ENCODE results near the gene PLCH2.

PLCH2 gene

DNA sequence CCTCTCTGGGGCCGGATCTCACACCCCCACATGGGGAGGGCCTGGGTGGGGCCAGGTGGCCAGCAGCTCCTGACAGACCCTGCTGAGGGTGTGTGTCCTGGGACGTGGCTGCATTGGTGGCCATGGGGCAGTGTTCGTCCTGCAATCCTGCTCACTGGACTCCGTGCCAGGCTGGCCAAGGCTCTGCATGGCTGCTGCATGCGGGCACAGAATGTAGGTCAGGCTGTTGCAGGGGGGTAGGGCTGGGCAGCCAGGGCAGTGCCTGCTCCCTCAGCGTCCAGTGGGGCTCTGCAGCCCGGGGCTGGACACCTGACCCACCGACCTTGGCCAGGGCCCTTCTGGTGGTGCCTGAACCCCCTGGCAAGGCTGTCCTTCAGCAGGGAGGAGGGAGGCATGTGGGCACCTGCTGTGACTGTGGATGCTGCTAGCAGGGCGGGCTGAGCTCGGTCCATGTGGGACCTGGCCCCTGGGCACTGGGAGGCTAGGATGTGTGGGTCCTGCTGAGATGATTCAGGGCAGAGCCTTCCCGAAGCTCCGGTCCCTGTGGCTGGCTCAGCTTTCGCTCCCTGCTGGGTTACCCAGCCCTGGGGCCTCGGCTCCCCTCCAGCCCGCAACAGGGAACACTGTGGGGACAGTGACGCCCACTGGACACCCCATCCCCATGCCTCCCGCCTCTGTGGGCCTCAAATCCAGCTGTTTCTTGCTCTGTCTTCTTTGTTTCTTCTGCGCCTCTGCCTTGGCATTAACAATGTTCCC, 14.9 kb upstream of the PLCH2 start:
- no peak for FAIRE-seq

GRCh38 chr1:2462819-2463218, 13.3 kb upstream of the PLCH2 start:
- FAIRE-seq = no peak

- FAIRE-seq = peak; percentile 30
Measured at GRCh38 chr1:2463396-2463795, 12.7 kb upstream of the PLCH2 start.

GRCh38 chr1:2465371-2466269, 10.5 kb upstream of the PLCH2 start:
- FAIRE-seq = no peak

- FAIRE-seq = no peak
Measured at GRCh38 chr1:2466270-2466665, 9.8 kb upstream of the PLCH2 start.

DNA sequence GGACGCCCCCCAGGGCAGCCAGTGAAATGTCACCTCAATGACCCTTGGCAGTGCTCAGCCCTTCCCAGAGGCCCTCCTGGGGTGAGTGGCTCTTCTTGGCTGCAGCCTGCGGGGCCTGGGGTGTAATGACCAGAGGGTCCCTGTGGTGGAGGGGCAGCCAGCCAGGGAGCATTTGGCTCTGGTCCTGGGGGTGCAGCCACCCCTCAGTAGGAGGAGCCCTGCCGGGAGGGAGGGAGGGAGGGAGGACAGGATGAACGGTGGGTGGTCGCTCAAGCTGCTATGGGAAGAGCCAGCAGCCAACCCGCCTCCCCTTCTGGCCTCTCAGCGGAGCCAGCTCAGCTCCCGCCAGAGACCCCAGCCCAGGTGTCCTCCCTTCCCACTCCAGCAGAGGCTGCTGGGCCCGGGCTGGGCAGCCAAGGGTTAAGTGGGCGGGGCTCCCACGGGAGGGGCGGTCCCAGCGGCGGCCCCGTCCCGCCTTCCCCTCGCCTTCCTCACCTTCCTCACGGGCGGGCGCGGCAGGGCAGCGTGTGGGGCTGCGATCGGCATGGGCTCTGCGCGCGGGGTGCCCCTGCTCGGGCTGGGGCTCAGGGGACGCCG, 9.0 kb upstream of the PLCH2 start:
- no peak for FAIRE-seq

- no peak for FAIRE-seq
Measured at GRCh38 chr1:2468041-2468472, 8.0 kb upstream of the PLCH2 start.

GRCh38 chr1:2468540-2468939, 7.5 kb upstream of the PLCH2 start:
- FAIRE-seq = no peak

- no peak for FAIRE-seq
Measured at GRCh38 chr1:2469103-2469940, 6.8 kb upstream of the PLCH2 start.

DNA sequence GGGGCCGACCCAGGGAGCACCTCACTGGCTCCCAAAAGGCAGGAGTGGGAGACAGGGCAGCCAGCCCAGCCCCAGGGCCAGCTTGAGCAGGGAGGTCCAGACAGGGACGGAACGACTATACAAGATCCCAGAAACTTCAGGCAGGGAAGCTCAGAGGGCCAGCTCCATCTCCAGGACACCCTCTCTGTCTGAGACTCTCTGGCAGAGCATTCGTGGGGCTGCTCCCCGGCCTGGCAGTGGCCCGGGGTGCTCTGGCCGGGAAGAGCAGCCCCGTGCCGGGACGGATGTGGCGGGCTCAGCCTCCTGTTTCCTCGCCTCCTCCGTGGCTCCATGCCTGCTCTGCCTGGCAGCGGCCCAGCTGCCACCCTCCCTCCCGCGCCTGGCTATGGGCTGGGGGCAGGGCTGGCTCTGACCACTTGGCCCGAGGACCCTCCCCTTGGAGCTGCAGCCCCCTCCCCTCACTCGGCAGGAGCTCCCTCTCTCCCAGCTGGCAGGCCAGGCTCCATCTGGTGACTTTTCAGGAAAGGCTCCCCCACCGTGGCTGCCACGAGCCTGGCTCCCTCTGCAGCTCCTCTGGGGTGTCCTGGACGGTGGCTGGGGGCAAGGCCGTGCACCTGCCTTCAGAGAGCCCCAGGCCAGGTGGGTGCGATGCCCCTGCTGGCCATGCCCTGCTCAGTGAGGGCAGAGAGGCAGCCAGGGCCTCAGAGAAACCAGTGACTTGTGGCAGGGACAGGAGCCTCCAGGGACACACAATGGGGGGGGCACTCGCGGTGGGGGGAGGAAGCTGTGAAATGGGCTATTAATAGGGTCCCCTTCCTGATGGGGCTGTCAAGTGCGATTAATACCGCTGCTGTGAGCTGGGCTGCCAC, 5.6 kb upstream of the PLCH2 start:
- no peak for FAIRE-seq

DNA sequence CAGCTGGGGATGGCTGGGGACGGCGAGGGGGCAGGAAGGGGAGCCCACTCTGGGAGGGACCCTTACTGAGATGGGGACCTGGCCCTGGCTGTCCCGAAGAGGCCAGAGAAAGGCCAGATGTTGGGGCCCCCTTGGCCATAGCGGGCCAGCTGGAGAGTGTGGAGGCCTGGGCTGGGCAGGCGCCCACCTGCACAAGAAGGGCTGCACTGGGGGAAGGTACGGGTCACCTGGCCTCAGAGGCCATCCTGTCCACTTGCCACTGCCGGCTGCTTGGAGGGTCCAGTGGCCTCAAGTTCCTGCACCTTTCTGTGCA, 5.0 kb upstream of the PLCH2 start:
- FAIRE-seq = no peak

DNA sequence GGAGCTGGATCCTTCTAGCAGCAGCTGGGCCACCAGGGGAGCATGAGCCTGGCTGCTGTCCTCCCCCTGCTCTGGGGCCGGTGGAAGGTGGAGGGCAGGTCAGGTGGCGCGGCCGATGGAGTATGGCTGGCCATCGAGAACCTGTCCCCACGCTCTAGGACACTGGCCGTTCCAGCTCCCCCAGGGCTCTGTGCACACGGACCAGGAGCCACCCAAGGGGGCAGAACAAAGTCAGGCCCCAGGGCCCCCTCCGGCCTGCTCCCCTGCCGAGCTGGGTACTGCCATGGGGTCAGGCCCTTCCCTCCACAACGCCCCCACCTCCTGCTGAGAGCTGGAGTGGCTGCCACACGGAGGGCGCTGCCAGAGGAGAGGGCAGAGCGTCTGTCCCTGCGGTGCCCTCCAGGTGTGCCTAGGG, 4.5 kb upstream of the PLCH2 start:
- no peak for FAIRE-seq

DNA sequence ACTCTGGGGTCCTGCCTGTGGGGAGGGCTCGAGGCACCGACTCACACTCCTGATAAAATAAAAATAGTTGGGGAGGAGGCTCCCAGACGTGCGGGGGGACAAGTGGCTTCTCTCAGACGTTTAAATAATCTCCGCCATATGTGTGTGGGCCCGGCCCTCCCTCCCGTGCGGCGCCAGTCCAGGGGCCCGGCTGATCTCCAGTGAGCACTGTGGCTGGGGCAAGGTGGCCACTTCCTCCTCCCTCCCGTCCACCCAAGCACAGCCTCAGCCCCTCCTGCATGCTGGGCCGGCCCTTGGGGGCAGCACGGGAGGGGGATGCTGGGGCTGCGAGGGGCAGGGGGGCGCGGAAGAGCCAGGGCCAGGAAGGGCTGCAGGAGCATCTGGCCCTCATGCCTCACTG, 4.0 kb upstream of the PLCH2 start:
- FAIRE-seq = no peak

DNA sequence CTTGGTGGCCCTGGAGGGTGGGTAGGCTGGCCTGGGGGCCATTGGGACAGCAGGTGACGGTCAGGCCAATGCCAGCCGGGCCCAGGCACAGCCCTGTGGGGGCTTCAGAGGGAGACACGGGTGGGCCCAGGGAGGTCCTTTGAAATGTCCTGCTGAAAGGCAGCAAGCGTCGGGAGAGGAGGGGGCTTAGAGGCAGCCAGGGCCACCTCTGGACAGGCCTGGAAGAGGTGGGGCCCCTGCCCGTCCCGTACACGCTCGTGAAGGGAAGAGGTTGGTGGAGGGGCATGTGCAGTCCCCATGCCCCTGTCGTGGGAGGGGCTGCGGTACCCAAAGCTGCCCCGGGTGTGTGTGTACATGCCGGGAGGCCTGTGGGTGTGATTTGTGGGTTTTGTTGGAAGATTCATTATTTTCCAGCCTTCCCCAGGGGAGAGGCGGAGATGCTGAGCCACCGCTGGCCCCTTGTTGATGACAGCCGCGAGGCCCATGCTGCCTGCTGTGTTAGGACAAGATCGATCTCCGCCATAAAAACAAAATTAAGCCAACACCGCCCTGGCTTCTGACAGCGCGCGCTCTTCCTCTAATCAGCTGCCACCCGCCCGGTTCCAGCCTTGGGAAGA, 3.4 kb upstream of the PLCH2 start:
- FAIRE-seq = no peak

GRCh38 chr1:2473198-2473597, 2.9 kb upstream of the PLCH2 start:
- FAIRE-seq = no peak

GRCh38 chr1:2474104-2474844, 1.8 kb upstream of the PLCH2 start:
- FAIRE-seq = no peak

DNA sequence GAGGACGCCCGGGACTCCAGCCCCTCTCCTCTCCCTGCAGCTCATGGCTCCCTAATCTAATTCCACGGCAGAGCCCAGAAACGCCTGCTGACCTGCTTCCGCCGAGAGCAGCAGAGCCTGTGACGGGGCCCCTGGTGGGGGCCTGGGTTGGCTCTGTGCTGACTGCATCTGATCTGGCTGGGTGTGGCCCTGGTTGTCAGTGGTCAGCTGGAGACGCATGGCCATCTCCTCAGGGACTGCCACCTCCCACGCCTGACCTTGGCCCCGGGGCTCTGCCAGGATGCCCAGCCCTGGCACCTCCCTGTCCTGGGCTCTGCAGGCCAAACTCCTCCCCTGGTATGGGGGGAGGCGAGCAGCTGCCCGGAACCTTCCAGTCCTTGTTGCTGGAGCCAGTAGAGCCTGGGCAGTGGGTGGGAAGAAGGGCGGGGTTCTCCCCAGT, 1.1 kb upstream of the PLCH2 start:
- no peak for FAIRE-seq

- FAIRE-seq = no peak
Measured at GRCh38 chr1:2475571-2475970, 518 bp upstream of the PLCH2 start.

DNA sequence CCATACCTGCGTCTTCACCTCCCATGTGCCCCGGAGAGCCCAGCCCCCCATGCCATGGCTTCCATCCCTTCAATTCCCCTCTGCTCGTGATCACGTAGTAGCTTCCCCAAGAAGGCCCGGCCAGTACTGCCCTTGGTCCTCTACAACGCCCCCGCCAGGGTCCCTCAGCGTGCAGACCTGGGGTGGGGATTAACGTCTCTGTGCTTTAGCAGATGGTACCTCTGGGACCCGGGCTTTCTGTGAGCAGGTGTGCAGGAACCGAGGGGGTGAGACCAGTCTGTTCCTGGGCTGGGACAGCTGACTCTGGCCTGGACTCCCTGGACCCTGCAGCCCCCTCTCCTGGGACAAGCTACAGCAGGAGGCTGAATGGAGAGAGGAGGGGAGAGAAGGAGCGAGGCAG, 1.2 kb downstream of the PLCH2 start:
- no peak for FAIRE-seq

- FAIRE-seq = no peak
Measured at GRCh38 chr1:2477791-2478499, 1.9 kb downstream of the PLCH2 start.
